COR-L47 (cell line): Measurements from ENCODE around the gene MSL3B.

Experiments used
- DNase-seq: peaks from one replicate; lab custom pipeline; 2025; lab: John Stamatoyannopoulos, UW

MSL3B gene

GRCh38 chr2:233832869-233833311 is 35.3 kb downstream of the MSL3B start:
- no peak for DNase-seq

DNA sequence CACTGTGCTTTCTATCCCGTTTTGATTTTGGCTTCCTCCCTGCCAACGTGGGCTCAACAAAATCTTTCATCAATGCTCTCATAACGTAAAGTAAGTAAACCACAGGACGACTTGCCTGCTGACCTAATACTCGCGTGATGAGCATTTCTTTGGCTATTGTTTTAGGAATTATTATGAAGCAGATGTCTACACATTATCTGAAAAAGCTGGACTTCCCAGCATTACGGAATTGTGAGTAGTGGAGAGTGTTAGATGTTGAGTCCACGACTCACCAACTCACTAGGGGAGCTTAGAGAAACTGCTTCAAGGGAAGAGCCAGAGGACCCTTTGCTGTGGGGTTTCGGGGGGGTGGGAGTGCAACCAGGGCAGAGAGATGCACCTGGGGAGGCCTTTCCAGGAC is 35.8 kb downstream of the MSL3B start:
- no peak for DNase-seq

- no peak for DNase-seq
Observed at GRCh38 chr2:233831861-233832260, 36.3 kb downstream of the MSL3B start.

GRCh38 chr2:233831011-233831721 is 37.0 kb downstream of the MSL3B start:
- no peak for DNase-seq

DNA sequence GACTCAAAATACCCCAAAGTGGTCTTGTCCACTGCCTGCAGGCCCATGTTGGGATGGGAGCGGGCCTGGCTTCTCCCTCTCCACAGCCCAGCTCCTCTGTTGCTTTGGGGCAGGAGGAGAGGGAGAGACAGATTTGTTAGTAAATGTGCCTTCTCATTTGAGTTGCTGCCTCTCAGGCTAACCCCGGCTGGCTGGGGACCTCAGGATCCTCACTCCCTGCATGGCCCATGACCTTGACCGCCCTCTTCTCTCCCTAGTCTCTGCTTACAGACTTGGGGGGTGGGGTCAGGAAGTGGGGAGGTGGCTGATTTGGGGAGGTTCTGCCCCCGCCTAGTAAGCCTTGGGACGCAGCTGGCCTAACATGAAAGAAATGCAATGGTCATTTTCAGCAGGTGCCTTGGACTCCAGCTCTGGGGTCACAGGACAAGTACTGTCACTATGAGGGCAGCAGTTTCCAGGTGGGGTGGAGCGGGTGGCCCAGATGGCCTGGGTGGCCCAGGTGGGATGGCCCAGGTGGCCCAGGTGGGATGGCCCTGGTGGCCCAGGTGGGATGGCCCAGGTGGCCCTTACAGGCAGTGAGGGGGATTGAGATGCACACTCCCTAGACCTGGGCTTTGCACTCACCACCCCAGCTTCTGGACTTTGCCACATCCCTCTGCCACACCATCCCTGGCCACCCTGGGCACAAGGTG is 37.9 kb downstream of the MSL3B start:
- DNase-seq = no peak

GRCh38 chr2:233829193-233830110 is 38.7 kb downstream of the MSL3B start:
- DNase-seq = no peak

DNA sequence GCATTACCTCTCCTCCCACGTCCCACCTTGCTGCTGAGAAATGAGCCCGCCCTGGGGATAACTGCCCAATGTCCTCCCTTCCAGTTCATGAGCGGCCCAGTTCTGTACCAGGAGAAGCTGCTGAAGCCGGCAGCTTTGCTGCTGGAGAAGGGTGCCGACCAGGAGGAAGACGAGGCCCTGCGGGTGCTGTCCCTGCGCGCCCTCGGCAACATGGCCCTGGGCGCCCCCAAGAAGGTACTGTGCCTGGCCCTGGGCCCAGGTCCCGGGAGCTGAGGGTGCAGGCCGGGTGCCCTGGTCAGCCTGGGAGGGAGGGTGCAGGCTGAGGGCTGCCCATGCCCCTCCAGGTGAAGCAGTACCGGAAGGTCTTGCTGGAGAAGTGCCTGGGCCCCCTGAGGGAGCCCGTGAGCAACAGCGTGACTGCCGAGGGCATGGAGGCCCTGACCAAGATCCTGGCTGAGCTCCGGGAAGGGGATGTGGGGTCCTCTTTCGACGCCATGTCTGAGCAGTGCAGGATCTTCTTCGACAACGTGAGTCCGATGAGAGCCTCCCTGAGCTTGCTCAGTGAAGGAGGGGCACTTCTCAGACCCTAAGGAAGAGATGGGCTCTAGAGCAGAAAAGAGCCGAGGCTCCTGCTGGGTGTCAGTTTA is 39.5 kb downstream of the MSL3B start:
- DNase-seq = no peak

GRCh38 chr2:233824373-233824772 is 43.8 kb downstream of the MSL3B start:
- DNase-seq = no peak

DNA sequence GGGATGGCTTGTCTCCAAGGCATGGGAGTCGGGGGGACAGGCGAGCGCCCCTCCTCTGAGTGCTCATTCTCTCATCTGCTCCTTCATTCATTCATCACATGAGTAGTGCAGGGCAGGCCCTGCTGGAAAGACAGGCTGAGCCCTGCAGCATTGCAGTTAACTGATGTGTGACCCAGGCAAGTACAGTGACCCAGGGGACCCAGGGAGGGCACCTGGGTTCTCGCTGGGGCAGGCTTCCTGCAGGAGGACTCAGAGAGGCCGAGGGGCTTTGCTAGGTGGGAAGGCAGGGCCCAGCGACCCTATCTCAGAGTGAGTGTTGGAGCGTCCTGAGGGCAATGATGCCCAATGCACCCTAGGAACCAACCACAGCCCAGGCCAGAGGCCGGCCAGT is 44.5 kb downstream of the MSL3B start:
- DNase-seq = no peak

DNA sequence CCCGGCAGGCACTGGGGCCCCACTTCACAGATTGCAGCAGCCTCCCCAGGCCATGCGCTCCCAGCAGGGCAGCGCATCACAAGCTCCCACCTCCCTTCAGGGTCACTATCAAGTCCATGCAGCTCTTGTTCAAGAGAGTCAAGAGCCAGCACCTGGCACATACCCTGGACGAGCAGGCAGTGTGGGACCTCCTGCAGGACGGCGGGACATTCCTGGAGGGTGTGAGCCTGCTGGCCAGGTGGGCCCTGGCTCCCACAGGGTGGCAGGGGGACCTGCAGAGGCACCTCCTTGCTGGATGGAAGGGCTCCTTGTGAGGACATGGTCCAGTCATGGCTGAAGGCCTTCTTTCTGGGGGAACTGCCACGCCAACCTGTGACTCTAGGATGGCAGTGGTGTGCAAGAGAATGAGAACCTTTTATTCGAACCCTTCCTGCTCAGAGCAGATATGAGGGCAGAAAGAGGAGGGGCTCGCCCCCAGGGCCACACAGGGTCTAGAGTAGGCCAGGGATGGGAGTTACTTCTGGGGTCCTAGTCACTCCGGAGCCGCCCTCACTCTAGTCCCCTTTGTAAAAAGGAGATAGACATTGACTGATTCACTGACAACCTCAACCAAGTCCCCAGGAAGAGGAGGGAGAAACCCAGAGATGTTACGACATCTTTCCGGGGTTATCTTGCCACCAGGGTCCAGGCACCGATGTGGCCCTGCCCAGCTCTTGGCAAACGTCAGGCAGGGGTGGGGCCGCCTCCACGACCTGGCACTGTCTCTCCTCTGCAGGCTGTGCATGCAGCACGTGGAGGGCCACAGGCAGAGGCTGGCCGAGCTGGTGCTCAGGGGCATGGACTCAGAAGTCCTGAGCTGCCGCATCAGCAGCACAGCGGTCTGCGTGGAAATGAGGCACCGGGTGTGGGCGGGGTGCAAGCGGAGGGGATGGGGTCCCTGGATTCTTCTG is 45.1 kb downstream of the MSL3B start:
- no peak for DNase-seq

DNA sequence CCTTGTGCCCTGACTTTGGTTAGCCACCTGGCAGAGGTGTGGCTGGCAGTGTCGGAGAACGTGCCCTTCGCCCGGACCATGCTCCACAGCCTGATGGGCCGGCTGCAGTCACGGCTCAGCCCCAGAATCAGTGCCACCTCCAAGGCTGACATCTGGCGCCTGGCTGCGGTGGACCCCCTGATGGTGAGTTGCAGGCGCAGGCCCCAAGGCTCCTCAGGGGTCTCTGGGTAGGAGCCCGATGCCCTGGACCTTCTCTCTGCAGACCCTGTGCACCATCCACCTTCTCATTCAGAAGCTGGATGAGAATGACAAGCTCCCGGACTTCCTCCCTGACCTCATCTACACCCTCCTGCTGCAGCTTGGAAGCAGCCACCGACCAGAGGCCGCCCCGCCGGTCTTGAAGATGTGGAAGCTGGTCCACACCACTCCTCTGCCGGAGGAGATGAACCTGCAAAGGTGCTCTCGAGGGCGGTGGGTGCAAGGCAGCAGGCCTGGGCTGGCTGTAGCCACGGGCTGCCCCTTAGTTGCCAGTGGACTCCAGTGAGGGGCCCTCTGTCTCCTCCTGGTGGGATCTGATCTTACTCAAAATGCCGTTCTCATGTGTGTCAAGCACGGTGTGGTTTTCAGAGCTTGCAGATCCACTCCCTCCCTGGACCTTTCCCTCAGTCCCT is 46.0 kb downstream of the MSL3B start:
- no peak for DNase-seq

DNA sequence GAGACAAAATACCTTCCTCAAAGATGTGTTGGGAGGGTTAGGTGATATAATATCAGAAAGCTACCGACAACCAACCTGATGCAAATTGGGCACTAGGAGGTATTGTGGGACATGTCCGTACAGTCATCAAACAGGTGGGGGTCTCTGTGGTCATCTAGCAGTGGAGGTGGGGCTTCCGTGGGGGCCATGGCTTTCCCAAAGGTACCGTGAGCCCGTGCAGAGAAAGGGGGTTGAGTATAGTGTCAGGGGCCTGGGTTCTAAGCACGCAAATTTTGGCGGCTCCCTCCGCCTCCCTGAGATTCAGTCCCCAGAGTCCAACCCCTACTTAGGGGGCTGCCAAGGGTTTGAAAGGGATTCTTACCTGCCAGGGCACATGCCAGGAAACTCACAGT is 46.5 kb downstream of the MSL3B start:
- DNase-seq = no peak

- no peak for DNase-seq
Observed at GRCh38 chr2:233821196-233821595, 47.0 kb downstream of the MSL3B start.

- no peak for DNase-seq
Observed at GRCh38 chr2:233820774-233821105, 47.4 kb downstream of the MSL3B start.

DNA sequence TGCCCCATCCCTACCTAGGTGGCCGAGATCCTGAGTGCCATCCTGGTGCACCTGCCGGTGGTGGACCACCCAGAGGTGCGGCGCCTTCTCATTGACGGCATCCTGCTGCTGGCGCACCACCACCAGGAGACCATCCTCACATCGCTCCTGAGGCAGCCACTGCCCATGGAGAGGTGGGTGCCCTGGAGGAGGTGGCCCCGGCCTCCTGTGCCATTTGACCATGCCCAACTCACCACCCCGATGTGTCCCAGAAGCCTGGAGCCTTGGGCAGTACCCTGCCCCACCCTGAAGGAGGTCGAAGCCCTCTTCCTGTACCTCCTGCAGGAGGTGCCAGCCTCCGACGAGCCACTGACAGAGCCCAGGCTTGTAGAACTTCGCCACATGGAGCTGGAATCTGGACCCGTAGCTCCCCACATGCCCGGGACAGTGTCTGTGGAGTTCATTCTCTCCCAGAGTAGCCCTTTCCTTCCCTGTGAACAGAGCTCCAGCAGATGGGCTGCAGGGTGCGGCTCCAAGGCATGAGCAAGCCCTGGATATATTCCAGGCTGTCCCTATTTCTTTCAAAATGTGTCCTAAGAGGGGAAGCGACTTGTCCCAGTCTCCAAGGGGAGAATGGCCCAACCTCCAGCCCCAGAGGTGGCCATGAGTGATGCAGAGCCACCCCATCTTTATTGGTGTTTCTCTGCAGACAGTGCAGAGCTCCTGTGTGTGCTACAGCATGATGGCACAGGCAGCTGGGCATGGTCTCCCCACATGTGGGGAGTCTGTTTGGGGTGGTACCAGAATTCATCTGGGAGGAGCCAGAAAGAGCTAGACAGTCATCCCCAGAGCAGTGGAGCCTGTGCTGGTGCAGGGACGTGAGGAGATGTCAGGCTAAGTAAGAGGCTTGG is 48.1 kb downstream of the MSL3B start:
- no peak for DNase-seq

GRCh38 chr2:233818639-233819621 is 49.3 kb downstream of the MSL3B start:
- DNase-seq = no peak

DNA sequence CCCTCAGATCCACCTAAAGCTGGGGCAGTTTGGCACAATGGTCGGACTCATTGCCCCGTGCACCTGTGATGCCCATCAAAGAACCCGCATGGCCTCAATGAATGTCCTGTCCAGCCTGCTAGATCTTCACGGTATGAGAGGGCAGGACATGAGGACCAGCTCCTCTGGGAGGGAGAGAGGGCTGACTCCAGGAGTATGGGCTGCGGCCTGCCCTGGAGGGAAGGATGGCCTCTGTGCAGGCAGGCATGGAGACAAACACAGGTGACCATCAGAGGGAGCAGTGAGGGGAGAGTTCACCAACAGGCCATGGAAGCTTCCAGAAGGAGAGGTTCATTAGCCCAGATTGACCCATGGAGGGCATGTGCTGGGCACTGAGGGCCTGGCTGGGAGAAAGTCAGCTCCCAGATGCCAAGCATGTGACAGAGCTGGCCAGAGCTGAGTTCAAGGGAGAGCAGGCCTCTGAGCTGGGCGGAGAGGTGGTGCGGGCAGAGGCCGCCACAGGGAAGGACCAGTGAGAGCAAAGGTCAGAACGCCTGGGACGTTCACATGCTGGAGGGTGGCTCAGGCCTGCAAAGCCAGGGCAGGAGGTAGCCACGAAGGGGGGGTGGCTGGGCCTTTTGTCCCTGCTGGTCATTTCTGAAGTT is 50.1 kb downstream of the MSL3B start:
- no peak for DNase-seq
